Measurements from ENCODE around the gene ENC1. TPM values are rescaled to one million over a fixed set of nuclear protein-coding genes. Genes with fewer than 3 reads are reported as not detected.

ENC1 gene
- polyA plus RNA-seq, 1 donor (not counting 4 experiments of a cell fraction or from before 2014, with no cell fraction given): 68.1 TPM

DNA sequence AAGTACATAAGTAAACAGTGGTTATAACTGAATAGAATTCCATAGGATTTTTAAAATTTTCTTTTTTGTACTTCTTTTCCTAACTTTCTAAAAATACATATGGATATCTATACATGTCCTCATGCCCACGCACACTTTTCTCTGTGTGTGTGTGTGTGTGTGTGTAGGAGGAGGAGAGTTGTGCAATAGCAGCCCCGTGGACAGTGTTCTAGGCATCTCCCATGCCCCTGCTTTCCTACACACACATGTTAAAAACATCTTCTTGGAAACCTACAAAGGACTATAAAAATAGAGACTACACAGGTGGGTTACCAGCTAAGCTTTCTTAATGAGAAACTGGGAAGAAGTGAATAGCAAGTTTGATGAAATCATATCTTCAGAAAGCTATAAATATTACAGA is 24.7 kb upstream of the ENC1 start:
- DNase-seq (ENCODE audit: low read depth, low spot score) (no peak), FAIRE-seq (no peak)
- H3K4me3 ChIP-seq (ENCODE audit: control insufficient read depth in 2 of 3, extremely low read depth in 1 of 3, insufficient read depth in 2 of 3, low read depth in 1 of 3, low read length in 3 of 3): no peak overlapping the region

DNA sequence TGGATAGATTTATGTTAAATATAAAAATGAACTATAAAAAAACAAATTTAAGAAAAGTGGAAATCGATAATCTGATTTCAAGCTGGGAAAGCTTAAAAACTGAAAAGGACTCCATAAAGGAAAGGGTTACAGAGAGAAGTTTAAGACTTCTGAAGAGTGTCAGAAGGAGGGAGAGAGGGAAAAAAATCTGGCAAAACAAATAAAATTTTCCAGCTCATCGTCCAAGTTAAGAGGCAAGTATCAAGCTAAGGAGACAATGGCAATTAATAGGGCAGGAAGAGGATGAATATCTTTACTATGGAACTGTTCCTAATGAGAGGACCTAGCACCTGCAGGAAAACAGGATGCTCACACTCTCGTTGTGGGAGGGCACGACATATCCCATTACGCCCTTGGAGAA is 24.0 kb upstream of the ENC1 start:
- no peak overlapping the region for H3K9ac ChIP-seq (ENCODE audit: control insufficient read depth, extremely low read depth, insufficient read depth, low read length)
- H2AFZ ChIP-seq (ENCODE audit: control insufficient read depth, low read length): no peak overlapping the region
- H3K79me2 ChIP-seq (ENCODE audit: control insufficient read depth, insufficient read depth, low read length): no peaks in the 10 kb centered on the region
- H3K4me3 ChIP-seq (ENCODE audit: control insufficient read depth in 2 of 3, extremely low read depth in 1 of 3, insufficient read depth in 2 of 3, low read depth in 1 of 3, low read length in 3 of 3): no peak overlapping the region
- H3K4me1 ChIP-seq (ENCODE audit: control insufficient read depth, extremely low read depth, insufficient read depth, low read length): peaks cover 5% of the 10 kb centered on the region
- TF ChIP-seq EZH2 (IDR thresholded peaks at IDR 0.05; ENCODE audit: low read length) (no peak), CTCF (optimal IDR thresholded peaks at IDR 0.05 in 1 of 3, IDR thresholded peaks at IDR 0.05 in 1 of 3, conservative IDR thresholded peaks at IDR 0.05 in 1 of 3; ENCODE audit: extremely low read depth in 1 of 3, insufficient read depth in 2 of 3, low read length in 3 of 3) (no peak)
- dilution Hi-C loops (cut with MboI; ENCODE audit: extremely low pct_ligation_motif_present, low sequenced_read_pairs): no loop called here
- no peak for FAIRE-seq
- H3K9me3 ChIP-seq (ENCODE audit: control insufficient read depth, low read depth, low read length): no peaks in the 10 kb centered on the region
- H3K9me1 ChIP-seq (ENCODE audit: control insufficient read depth, extremely low read depth, insufficient read depth, low read length): no peaks in the 10 kb centered on the region
- H4K20me1 ChIP-seq (ENCODE audit: control insufficient read depth, extremely low read depth, insufficient read depth, low read length): no peaks in the 10 kb centered on the region
- no peaks in the 10 kb centered on the region for H3K36me3 ChIP-seq (ENCODE audit: control insufficient read depth in 2 of 2, extremely low read depth in 1 of 2, insufficient read depth in 2 of 2, low read length in 2 of 2)
- no peak overlapping the region for H3K27ac ChIP-seq (ENCODE audit: control insufficient read depth, insufficient read depth, low read length)
- no peak for DNase-seq (ENCODE audit: low read depth, low spot score)
- H3K27me3 ChIP-seq (ENCODE audit: control insufficient read depth, extremely low read depth, insufficient read depth, low read length): no peaks in the 10 kb centered on the region
- H3K4me2 ChIP-seq (ENCODE audit: control insufficient read depth, extremely low read depth, insufficient read depth, low read depth, low read length): no peak overlapping the region

More for the DNA sequence above, 24.7 kb upstream of the ENC1 start:
- H3K27ac ChIP-seq (ENCODE audit: control insufficient read depth, insufficient read depth, low read length): no peak overlapping the region
- no peaks in the 10 kb centered on the region for H3K9me3 ChIP-seq (ENCODE audit: control insufficient read depth, low read depth, low read length)
- H3K27me3 ChIP-seq (ENCODE audit: control insufficient read depth, extremely low read depth, insufficient read depth, low read length): no peaks in the 10 kb centered on the region
- H3K9me1 ChIP-seq (ENCODE audit: control insufficient read depth, extremely low read depth, insufficient read depth, low read length): no peaks in the 10 kb centered on the region
- H3K36me3 ChIP-seq (ENCODE audit: control insufficient read depth in 2 of 2, extremely low read depth in 1 of 2, insufficient read depth in 2 of 2, low read length in 2 of 2): no peaks in the 10 kb centered on the region
- no peak for TF ChIP-seq CTCF (optimal IDR thresholded peaks at IDR 0.05 in 1 of 3, IDR thresholded peaks at IDR 0.05 in 1 of 3, conservative IDR thresholded peaks at IDR 0.05 in 1 of 3; ENCODE audit: extremely low read depth in 1 of 3, insufficient read depth in 2 of 3, low read length in 3 of 3)
- no peaks in the 10 kb centered on the region for H4K20me1 ChIP-seq (ENCODE audit: control insufficient read depth, extremely low read depth, insufficient read depth, low read length)
- dilution Hi-C loops (cut with MboI; ENCODE audit: extremely low pct_ligation_motif_present, low sequenced_read_pairs): no loop called here
- no peak overlapping the region for H2AFZ ChIP-seq (ENCODE audit: control insufficient read depth, low read length)
- no peak overlapping the region for H3K4me2 ChIP-seq (ENCODE audit: control insufficient read depth, extremely low read depth, insufficient read depth, low read depth, low read length)
- peaks cover 2% of the 10 kb centered on the region for H3K4me1 ChIP-seq (ENCODE audit: control insufficient read depth, extremely low read depth, insufficient read depth, low read length)
- H3K79me2 ChIP-seq (ENCODE audit: control insufficient read depth, insufficient read depth, low read length): no peaks in the 10 kb centered on the region
- H3K9ac ChIP-seq (ENCODE audit: control insufficient read depth, extremely low read depth, insufficient read depth, low read length): no peak overlapping the region
